Activated naive CD8-positive, alpha-beta T cell treated with anti-CD3 and anti-CD28 coated beads for 36 hours (primary cell): ENCODE data around the gene ABCA13. TPM values are rescaled to one million over a fixed set of nuclear protein-coding genes. Genes with fewer than 3 reads are reported as not detected.
"Not testable (repeated sequence)": the region's sequence is repeated elsewhere in the genome, so short reads cannot be mapped to it uniquely, and the experiment has no call there.

Experiments used
- DNase-seq: peaks from one replicate; pipeline ENCODE4 v3.0.0; 2021
- H3K27ac Mint-ChIP-seq: one replicate; pipeline ENCODE4 v1.8.0; 2022; ENCODE audit warnings: mild to moderate bottlenecking, moderate library complexity, mixed read lengths
- H3K27me3 Mint-ChIP-seq: one replicate; pipeline ENCODE4 v1.8.0; 2022; ENCODE audit warnings: mild to moderate bottlenecking, mixed read lengths
- H3K36me3 Mint-ChIP-seq: one replicate; pipeline ENCODE4 v1.8.0; 2021; ENCODE audit warnings: mild to moderate bottlenecking, mixed read lengths
- H3K4me1 Mint-ChIP-seq: one replicate; pipeline ENCODE4 v1.8.0; 2021; ENCODE audit warnings: mixed read lengths
- H3K4me3 Mint-ChIP-seq: one replicate; pipeline ENCODE4 v1.8.0; 2022; ENCODE audit warnings: mild to moderate bottlenecking, moderate library complexity, mixed read lengths
- H3K9me3 Mint-ChIP-seq: one replicate; pipeline ENCODE4 v1.8.0; 2022; ENCODE audit warnings: mixed read lengths
- total RNA-seq, 2 experiments: library from RNA; stranded (reverse); gene quantifications; one replicate each; pipeline ENCODE4 v1.2.3, GENCODE V29; 2021

Gene ABCA13
- total RNA-seq, 2 experiments from 2014 or later, result 0.04 TPM

DNA sequence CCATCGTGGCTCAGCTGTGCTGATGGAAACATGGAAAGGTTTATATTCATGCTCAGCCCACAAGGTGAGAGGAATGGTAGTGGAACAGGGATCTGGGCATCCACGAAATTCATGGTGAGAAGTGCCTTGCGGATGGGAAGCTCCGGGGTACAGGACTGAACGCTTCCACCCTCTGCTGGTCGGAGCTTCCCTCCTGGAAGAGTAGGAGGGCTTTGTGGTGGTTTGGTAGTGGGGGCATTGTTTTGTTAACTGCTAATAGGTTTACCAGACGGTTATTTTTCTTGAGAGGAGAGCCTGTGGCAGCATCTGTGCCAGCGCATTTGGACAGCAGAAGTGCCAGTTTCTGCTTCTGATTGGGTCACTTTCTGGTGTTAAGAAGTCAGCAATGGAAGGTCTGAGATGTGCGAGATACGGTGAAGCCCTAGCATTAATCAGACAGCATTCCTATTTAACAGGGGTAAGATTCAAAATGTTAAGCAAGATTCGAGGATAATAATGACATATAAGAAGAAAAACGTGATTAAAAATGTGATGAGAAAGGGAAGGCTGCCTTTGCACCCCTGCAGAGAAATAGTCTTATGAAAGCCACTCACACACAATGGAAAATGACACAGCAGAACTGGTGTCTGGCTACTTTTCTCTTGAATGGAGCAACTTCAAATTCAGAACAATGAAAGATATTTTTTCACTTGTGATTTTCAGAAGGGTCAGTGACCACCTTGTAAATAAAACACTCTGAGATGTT, 17.7 kb downstream of the ABCA13 start:
- Mint-ChIP-seq H3K4me3 (no peak overlapping the region), H3K4me1 (no peaks in the 10 kb centered on the region), H3K36me3 (no peaks in the 10 kb centered on the region), H3K27me3 (no peaks in the 10 kb centered on the region), H3K27ac (no peak overlapping the region), H3K9me3 (peaks cover 3% of the 10 kb centered on the region)
- DNase-seq, result no peak

DNA sequence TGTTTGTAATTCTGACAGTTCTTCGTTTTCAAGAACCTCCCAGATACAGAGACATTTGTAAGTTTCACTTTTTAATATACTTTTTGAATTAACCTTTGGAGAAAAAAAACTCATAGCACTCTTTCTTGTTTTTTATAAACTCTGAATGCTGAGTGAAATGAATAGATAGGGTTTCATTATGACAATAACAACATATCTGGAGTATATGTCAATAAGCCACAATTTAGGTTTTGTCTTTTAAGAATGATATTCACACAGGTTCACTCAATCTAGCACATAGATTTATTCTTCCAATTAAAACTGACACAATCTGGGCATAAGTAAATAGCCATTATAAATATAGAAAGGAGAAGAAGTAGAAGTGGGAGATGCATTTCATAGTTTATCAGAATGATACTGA, 21.7 kb downstream of the ABCA13 start:
- Mint-ChIP-seq H3K27ac (no peak overlapping the region), H3K27me3 (no peaks in the 10 kb centered on the region), H3K9me3 (peaks cover 3% of the 10 kb centered on the region), H3K4me3 (no peak overlapping the region), H3K4me1 (no peaks in the 10 kb centered on the region), H3K36me3 (no peaks in the 10 kb centered on the region)
- no peak for DNase-seq

DNA sequence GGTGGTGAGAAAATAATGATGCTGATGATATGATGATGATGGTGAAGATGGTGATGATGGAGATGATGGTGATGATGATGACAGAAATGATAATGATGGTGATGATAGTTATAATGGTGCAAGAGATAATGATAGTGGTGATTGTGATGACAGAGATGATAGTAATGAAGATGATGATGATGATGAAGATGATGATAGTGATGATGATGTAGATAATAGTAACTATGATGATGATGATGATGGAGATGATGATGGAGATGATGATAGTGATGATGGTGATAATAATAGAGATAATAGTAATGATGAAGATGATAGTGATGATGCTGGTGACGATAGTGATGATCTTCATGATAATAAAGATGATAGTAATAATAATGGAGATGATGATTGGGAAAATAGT, 22.2 kb downstream of the ABCA13 start:
- Mint-ChIP-seq H3K9me3 (no peaks in the 10 kb centered on the region), H3K27ac (no peak overlapping the region), H3K4me3 (no peak overlapping the region), H3K36me3 (no peaks in the 10 kb centered on the region), H3K4me1 (no peaks in the 10 kb centered on the region), H3K27me3 (no peaks in the 10 kb centered on the region)
- no peak for DNase-seq

DNA sequence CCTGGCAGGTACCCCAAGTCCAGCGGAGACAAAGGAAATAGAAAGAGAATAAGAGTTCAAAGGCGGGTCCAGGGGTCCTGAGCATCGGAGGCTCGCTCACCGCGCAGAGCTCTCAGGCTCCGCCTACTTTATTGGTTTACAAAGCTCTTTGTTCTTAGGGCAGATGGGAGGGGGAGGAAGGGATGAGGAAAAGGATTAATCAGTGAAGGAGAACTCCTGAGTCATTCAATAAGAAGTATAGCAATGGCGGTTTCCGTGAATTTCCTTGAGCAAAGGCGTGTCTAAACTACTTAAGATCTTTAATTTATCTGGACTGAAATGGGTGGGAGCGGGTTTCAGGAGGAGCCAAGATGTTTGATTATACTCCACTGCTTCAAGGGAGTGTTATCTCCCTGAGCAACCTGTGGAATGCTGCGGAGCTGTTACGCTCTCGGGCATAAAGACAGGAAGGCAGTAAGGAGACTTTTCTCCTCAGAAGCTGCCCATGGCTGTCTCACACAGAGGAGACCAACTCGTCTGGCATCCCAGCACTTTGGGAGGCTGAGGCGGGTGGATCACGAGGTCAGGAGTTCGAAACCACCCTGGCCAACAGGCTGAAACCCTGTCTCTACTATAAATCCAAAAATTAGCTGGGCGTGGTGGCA, 29.8 kb downstream of the ABCA13 start:
- H3K27ac Mint-ChIP-seq, DNase-seq, H3K4me3 Mint-ChIP-seq, H3K36me3 Mint-ChIP-seq, H3K4me1 Mint-ChIP-seq, H3K27me3 Mint-ChIP-seq, H3K9me3 Mint-ChIP-seq: not testable (repeated sequence)

DNA sequence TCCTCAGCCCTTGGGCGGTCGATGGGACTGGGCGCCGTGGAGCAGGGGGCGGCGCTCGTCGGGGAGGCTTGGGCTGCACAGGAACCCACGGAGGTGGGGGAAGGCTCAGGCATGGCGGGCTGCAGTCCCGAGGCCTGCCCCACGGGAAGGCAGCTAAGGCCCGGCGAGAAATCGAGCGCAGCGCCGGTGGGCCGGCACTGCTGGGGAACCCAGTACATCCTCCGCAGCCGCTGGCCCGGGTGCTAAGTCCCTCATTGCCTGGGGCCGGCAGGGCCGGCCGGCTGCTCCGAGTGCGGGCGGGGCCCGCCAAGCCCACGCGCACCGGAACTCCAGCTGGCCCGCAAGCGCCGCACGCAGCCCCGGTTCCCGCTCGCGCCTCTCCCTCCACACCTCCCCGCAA, 31.7 kb downstream of the ABCA13 start:
- DNase-seq, H3K4me1 Mint-ChIP-seq, H3K27ac Mint-ChIP-seq, H3K4me3 Mint-ChIP-seq, H3K9me3 Mint-ChIP-seq, H3K27me3 Mint-ChIP-seq, H3K36me3 Mint-ChIP-seq: not testable (repeated sequence)

DNA sequence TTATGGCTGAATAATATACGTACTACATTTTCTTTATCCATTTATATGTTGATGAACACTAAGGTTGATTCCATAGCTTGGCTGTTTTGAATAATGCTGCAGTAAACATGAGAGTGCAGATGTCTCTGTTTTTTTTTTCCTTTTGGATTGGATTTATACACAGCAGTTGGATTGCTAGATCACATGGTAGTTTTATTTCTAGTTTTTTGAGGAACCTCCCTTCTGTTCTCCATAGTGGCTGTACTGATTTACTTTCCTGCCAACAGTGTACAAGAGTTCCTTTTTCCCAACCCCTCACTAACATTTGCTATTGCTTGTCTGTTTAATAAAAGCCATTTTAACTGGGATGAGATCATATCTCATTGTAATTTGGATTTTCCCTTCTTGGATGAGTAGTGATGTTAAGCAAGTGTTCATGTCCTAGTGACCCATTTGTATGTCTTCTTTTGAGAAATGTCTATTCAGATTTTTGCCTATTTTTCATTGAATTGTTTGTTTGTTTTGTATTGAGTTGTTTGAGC, 36.0 kb downstream of the ABCA13 start:
- no peaks in the 10 kb centered on the region for H3K4me1 Mint-ChIP-seq
- H3K27ac Mint-ChIP-seq, result no peak overlapping the region
- no peaks in the 10 kb centered on the region for H3K9me3 Mint-ChIP-seq
- H3K4me3 Mint-ChIP-seq, result no peak overlapping the region
- DNase-seq, result no peak
- H3K36me3 Mint-ChIP-seq, result no peaks in the 10 kb centered on the region
- H3K27me3 Mint-ChIP-seq, result peaks cover 5% of the 10 kb centered on the region

DNA sequence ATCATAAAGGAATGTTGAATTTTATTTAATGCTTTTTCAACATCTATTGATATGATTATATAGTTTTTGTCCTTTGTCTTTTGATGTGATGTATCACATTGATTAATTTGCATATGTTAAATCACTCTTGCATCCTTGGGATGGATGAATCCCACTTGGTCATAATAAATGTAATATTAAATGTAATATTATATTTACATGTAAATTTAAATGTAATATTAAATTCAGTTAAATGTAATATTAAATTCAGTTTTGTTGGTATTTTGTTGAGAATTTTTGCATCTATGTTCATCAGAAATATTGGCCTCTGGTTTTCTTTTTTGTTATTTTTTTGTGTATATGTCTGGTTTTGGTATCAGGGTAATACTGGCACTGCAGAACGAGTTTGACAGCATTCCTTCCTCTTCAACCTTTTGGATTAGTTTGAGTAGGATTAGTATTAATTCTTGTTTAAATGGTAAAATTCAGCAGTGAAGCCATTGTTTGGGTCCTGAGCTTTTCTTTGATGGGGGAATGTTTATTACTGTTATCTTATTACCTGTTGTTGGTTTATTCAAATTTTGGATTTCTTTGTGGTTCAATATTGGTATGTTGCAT, 37.8 kb downstream of the ABCA13 start:
- Mint-ChIP-seq H3K36me3 (no peaks in the 10 kb centered on the region), H3K4me1 (no peaks in the 10 kb centered on the region), H3K27ac (no peak overlapping the region), H3K9me3 (no peaks in the 10 kb centered on the region), H3K4me3 (no peak overlapping the region), H3K27me3 (peaks cover 9% of the 10 kb centered on the region)
- DNase-seq, result no peak

DNA sequence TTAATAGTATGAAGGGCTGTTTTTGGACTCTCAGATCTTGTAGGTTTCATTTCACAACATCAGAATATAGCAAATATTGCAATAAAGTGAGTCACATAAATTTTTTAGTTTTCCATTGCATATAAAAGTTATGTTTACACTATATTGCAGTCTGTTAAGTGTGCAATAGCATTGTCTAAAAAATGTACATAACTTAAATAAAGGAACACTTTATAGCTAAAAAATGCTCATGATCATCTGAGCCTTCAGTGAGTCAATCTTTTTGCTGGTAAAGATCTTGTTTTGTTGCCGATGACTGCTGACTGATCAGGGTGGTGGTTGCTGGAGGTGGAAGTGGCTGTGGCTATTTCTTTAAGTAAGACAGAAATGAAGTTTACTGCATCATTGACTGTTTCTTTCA, 42.0 kb downstream of the ABCA13 start:
- H3K27ac Mint-ChIP-seq, result no peak overlapping the region
- H3K27me3 Mint-ChIP-seq, result peaks cover 17% of the 10 kb centered on the region
- no peaks in the 10 kb centered on the region for H3K4me1 Mint-ChIP-seq
- H3K36me3 Mint-ChIP-seq, result no peaks in the 10 kb centered on the region
- H3K9me3 Mint-ChIP-seq, result peaks cover 3% of the 10 kb centered on the region
- DNase-seq, result no peak
- H3K4me3 Mint-ChIP-seq, result no peak overlapping the region

DNA sequence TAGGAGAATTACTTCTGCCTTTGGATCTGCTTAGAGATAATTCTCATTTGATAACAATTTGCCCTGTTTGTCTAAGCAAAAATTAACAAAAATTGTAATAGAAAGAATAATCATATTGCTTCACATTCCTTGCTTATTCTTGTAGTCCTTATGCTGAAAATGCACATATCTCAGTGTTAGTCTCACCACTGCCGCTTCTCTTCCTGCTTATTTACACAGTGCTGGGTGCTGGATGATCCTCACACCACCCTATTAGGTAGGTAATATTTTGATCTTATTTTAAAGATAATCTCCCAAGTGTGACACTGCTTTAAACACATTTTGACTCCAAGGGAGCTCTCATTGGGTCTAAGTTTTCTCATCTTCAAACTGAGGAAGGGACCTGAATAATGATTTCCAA, 46.0 kb downstream of the ABCA13 start:
- H3K4me3 Mint-ChIP-seq, result no peak overlapping the region
- no peaks in the 10 kb centered on the region for H3K4me1 Mint-ChIP-seq
- peaks cover 17% of the 10 kb centered on the region for H3K27me3 Mint-ChIP-seq
- H3K27ac Mint-ChIP-seq, result no peak overlapping the region
- no peak for DNase-seq
- H3K36me3 Mint-ChIP-seq, result no peaks in the 10 kb centered on the region
- peaks cover 3% of the 10 kb centered on the region for H3K9me3 Mint-ChIP-seq

DNA sequence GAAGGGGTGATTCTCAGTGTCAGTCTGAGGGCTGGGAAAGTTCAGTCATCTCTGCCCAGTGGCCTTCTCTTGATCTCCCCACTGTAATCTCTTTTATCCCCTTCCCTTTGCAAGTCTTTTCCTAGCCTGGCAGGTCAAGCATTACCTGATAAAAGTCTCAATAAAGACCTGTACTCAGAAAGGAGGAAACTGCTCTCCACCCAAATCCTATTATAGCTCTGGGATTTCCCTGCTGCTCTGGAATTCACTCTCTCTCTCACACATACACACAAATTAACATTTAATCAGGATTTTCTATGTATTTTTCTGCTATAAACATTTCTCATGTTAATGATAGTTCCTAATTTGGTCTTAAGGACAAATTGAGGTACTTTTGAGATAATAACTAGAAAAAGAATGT, 46.5 kb downstream of the ABCA13 start:
- no peak for DNase-seq
- H3K4me1 Mint-ChIP-seq, result no peaks in the 10 kb centered on the region
- peaks cover 3% of the 10 kb centered on the region for H3K9me3 Mint-ChIP-seq
- peaks cover 18% of the 10 kb centered on the region for H3K27me3 Mint-ChIP-seq
- H3K4me3 Mint-ChIP-seq, result no peak overlapping the region
- H3K36me3 Mint-ChIP-seq, result no peaks in the 10 kb centered on the region
- no peak overlapping the region for H3K27ac Mint-ChIP-seq

DNA sequence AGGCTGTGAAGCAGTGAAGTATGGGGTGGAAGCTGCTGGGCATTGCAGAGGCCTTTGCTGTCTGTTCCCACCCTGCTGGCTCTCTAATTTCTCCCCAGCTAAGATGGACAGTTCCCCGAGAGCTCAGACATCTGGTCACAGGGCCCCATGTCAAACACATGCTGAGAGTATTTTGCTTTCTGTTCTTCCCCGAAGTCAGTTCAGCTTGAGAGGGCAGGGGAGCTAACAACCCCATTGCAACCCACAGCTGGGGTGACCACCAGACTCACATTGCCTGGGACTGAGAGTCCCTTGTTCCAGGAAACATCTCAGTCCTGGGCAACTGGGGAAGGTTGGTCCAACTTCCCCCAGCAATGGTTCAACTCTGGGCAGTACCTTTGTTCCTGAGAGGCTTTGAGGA, 52.8 kb downstream of the ABCA13 start:
- H3K36me3 Mint-ChIP-seq, result no peaks in the 10 kb centered on the region
- no peak overlapping the region for H3K27ac Mint-ChIP-seq
- no peak for DNase-seq
- H3K27me3 Mint-ChIP-seq, result peaks cover 4% of the 10 kb centered on the region
- no peaks in the 10 kb centered on the region for H3K4me1 Mint-ChIP-seq
- no peaks in the 10 kb centered on the region for H3K9me3 Mint-ChIP-seq
- no peak overlapping the region for H3K4me3 Mint-ChIP-seq

DNA sequence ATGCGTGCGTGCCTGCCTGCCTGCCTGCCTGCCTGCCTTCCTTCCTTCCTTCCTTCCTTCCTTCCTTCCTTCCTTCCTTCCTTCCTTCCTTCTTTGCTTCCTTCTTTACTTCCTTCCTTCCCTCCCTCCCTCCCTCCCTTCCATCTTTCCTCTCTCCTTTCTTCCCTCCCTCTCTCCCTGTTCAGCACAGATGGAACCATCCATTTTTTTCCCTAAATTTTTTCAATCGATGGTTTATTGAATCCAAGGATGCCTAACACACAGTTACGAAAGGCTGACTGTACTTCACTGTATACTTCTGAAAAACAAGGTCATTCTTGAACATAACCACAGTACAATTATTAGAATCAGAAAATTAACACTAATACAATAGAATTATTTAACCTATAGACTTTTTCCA, 53.8 kb downstream of the ABCA13 start:
- Mint-ChIP-seq H3K36me3 (no peaks in the 10 kb centered on the region), H3K4me3 (no peak overlapping the region), H3K4me1 (no peaks in the 10 kb centered on the region), H3K9me3 (no peaks in the 10 kb centered on the region), H3K27ac (no peak overlapping the region), H3K27me3 (peaks cover 4% of the 10 kb centered on the region)
- DNase-seq, result no peak

DNA sequence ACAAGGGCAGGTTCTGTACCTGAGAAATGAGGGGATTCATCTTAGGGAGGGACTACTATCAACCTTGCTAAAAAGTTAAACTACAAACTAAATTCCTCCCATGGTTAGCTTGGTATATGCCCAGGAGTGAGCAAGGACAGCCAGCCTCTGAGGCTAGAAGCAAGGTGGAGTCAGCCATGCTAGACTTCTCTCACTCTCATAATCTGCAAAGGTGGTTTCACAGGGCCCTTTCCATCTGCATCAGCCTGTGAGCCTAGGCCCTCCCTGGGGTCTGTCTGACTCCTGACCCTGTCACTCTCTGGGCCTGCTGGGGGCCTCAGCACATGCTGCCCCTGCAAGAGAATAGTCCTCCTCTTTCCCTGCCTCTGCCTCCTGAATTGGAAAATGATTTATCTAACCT, 66.1 kb downstream of the ABCA13 start:
- Mint-ChIP-seq H3K4me1 (no peaks in the 10 kb centered on the region), H3K9me3 (no peaks in the 10 kb centered on the region), H3K27ac (no peak overlapping the region), H3K36me3 (no peaks in the 10 kb centered on the region), H3K27me3 (no peaks in the 10 kb centered on the region), H3K4me3 (no peak overlapping the region)
- DNase-seq, result no peak

DNA sequence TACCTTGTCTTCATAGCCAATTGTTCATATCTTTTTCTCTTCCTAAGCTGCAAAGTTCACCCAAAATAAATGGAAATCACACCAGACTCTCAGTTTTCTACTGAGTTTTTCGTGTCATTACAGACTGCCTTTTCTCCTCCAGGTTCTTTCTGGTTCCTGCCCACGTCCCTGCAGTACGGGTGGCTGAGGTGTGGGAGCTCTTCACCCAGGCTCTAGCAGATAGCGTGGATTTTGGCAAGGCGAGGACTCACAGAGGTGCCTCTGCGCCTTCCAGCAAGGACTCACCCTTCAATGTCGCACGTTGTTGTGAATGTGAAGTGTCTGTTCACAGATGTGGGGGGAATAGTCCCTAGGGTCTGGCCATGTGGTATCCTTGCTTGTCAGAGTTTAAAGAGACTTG, 71.6 kb downstream of the ABCA13 start:
- H3K27ac Mint-ChIP-seq, result no peak overlapping the region

DNA sequence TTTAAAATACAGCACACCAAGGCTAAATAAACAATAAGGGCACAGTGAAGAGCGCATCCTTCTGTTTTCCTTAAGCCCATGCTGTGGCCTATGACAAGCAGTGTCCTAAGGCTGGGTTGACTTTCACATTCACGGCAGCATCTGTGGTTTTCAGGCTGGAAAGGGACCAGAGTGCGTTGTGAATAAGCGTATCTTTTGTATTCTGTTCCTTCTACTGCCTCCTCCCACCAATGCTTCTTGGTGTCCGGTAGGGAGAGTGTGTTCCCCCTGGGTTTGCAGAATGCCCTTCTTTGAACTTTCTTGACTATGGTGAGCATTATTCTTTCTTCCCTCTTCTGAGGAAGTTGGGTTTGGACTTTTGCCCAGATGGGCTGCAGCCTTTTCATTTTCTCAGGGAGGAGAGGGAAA, 73.6 kb downstream of the ABCA13 start:
- H3K27ac Mint-ChIP-seq, result no peak overlapping the region
- H3K27me3 Mint-ChIP-seq, result peaks cover 8% of the 10 kb centered on the region
- H3K9me3 Mint-ChIP-seq, result no peaks in the 10 kb centered on the region
- no peaks in the 10 kb centered on the region for H3K36me3 Mint-ChIP-seq
- no peaks in the 10 kb centered on the region for H3K4me1 Mint-ChIP-seq
- no peak overlapping the region for H3K4me3 Mint-ChIP-seq
- no peak for DNase-seq

More for the DNA sequence above, 71.6 kb downstream of the ABCA13 start:
- no peaks in the 10 kb centered on the region for H3K4me1 Mint-ChIP-seq
- no peak overlapping the region for H3K4me3 Mint-ChIP-seq
- peaks cover 8% of the 10 kb centered on the region for H3K27me3 Mint-ChIP-seq
- H3K36me3 Mint-ChIP-seq, result no peaks in the 10 kb centered on the region
- DNase-seq, result no peak
- no peaks in the 10 kb centered on the region for H3K9me3 Mint-ChIP-seq
